SK-N-SH (cell line): Measurements from ENCODE around the gene SEMA4D. TPM values are rescaled to one million over a fixed set of nuclear protein-coding genes. Genes with fewer than 3 reads are reported as not detected.

Experiments used
- CTCF ChIA-PET: fragments of 300-600, 350-600 bp; formaldehyde crosslinking; extraction: SDS; loops from one replicate; lab custom pipeline; 2021; lab: Yijun Ruan, JAX
- POLR2A ChIA-PET: fragments of 350-600 bp; sonication (Branson Sonifier 250); formaldehyde crosslinking; extraction: SDS; loops from one replicate; lab custom pipeline; 2020; ENCODE audit warnings: antibody characterized with exemption, inconsistent platforms; lab: Yijun Ruan, JAX
- DNase-seq: peaks from one replicate; pipeline ENCODE4 v3.0.0; 2012
- H2AFZ ChIP-seq: fragments of 200-600 bp; sonication (generic); 2 replicates; pipeline ENCODE4 v1.8.1; 2016; ENCODE audit warnings: antibody characterized with exemption, mild to moderate bottlenecking, low read depth
- H3F3A ChIP-seq: fragments of 200-600 bp; sonication (generic); replicated peaks from 2 replicates; pipeline ENCODE3; 2016; ENCODE audit warnings: antibody characterized with exemption, mild to moderate bottlenecking; ENCODE audit not compliant: insufficient read depth
- H3K27ac ChIP-seq, 2 experiments: fragments of 200-500 bp in 1 of 2; fragments of 200-600 bp in 1 of 2; sonication (Bioruptor generic) in 1 of 2; sonication (generic), shearing (Covaris generic) in 1 of 2; 2 replicates each; pipeline versions ENCODE4 v1.5.1 to v1.6.1; 2014 to 2016; ENCODE audit warnings: low read depth in 2 of 2, inconsistent platforms in 1 of 2, low read length in 1 of 2, mild to moderate bottlenecking in 1 of 2, mixed read lengths in 1 of 2
- H3K27me3 ChIP-seq: fragments of 200-600 bp; sonication (generic), shearing (Covaris generic); 2 replicates; pipeline ENCODE4 v1.6.1; 2016; ENCODE audit warnings: mixed run types; ENCODE audit not compliant: insufficient read depth
- H3K36me3 ChIP-seq, 2 experiments: fragments of 200-500 bp in 1 of 2; fragments of 200-600 bp in 1 of 2; sonication (Bioruptor generic) in 1 of 2; sonication (generic) in 1 of 2; replicated peaks in 1 of 2; 2 replicates each; pipeline versions ENCODE3 to v1.5.1; 2014 to 2016; ENCODE audit warnings: low read length in 1 of 2, mild to moderate bottlenecking in 1 of 2; ENCODE audit not compliant: insufficient read depth in 2 of 2, control insufficient read depth in 1 of 2
- H3K4me1 ChIP-seq, 2 experiments: fragments of 200-500 bp in 1 of 2; fragments of 200-600 bp in 1 of 2; sonication (Bioruptor generic) in 1 of 2; sonication (generic), shearing (Covaris generic) in 1 of 2; 2 replicates each; pipeline versions ENCODE4 v1.5.1 to v1.6.1; 2014 to 2016; ENCODE audit warnings: low read depth in 1 of 2, low read length in 1 of 2, mixed run types in 1 of 2; ENCODE audit not compliant: insufficient read depth in 2 of 2, control insufficient read depth in 1 of 2
- H3K4me2 ChIP-seq: fragments of 200-600 bp; sonication (generic), shearing (Covaris generic); 2 replicates; pipeline ENCODE4 v1.6.1; 2017; ENCODE audit warnings: mixed run types
- H3K4me3 ChIP-seq, 2 experiments: fragments of 200-500 bp in 1 of 2; fragments of 200-600 bp in 1 of 2; sonication (Bioruptor generic) in 1 of 2; sonication (generic), shearing (Covaris generic) in 1 of 2; 2 replicates each; pipeline versions ENCODE4 v1.5.1 to v1.8.1; 2014 to 2016; ENCODE audit warnings: low read depth in 2 of 2, inconsistent platforms in 1 of 2, low read length in 1 of 2, mild to moderate bottlenecking in 1 of 2, mixed read lengths in 1 of 2, moderate library complexity in 1 of 2
- H3K79me2 ChIP-seq: fragments of 200-600 bp; sonication (generic); 2 replicates; pipeline ENCODE4 v1.8.1; 2017; ENCODE audit warnings: mild to moderate bottlenecking; ENCODE audit not compliant: insufficient read depth
- H3K9ac ChIP-seq: fragments of 200-600 bp; sonication (generic); 2 replicates; pipeline ENCODE4 v1.6.1; 2017; ENCODE audit warnings: mixed run types
- H3K9me2 ChIP-seq: fragments of 200-600 bp; sonication (generic); 2 replicates; pipeline ENCODE4 v1.6.1; 2017; ENCODE audit warnings: mixed run types
- H3K9me3 ChIP-seq: fragments of 200-600 bp; sonication (generic); 2 replicates; pipeline ENCODE4 v1.6.1; 2017; ENCODE audit warnings: mixed run types, mild to moderate bottlenecking, moderate library complexity
- H4K20me1 ChIP-seq: fragments of 200-600 bp; sonication (generic); 2 replicates; pipeline ENCODE4 v1.6.1; 2017; ENCODE audit warnings: mild to moderate bottlenecking, mixed run types; ENCODE audit not compliant: insufficient read depth
- CHD2 ChIP-seq: fragments of 150-350 bp; IDR thresholded peaks from 2 replicates; pipeline ENCODE4 v1.6.1; 2018; ENCODE audit warnings: low read length; ENCODE audit not compliant: partially characterized antibody
- EZH2phosphoT487 ChIP-seq: fragments of 200-600 bp; sonication (generic); IDR thresholded peaks from 2 replicates; pipeline ENCODE4 v1.6.1; 2017; ENCODE audit warnings: low read depth, mixed run types, mild to moderate bottlenecking, antibody characterized with exemption, moderate library complexity, borderline replicate concordance
- FOXJ3 ChIP-seq: sonication (generic); formaldehyde crosslinking; IDR thresholded peaks from 2 replicates; pipeline ENCODE4 v1.5.1; 2020; ENCODE audit warnings: mild to moderate bottlenecking, missing genetic modification reagents
- FOXM1 ChIP-seq: IDR thresholded peaks from 2 replicates; pipeline ENCODE4 v1.4.0; 2012; ENCODE audit warnings: low read depth, mild to moderate bottlenecking
- IRF3 ChIP-seq: fragments of 150-350 bp; IDR thresholded peaks from 2 replicates; pipeline ENCODE4 v1.6.1; 2016; ENCODE audit warnings: mild to moderate bottlenecking, low read depth, low read length
- JUND ChIP-seq: IDR thresholded peaks from 2 replicates; pipeline ENCODE4 v1.4.0; 2012
- MEF2A ChIP-seq: IDR thresholded peaks from 2 replicates; pipeline ENCODE4 v1.4.0; 2012; ENCODE audit warnings: low read depth, borderline replicate concordance
- MXI1 ChIP-seq: IDR thresholded peaks from 2 replicates; pipeline ENCODE4 v1.6.1; 2012; ENCODE audit warnings: mild to moderate bottlenecking, low read depth, low read length, improper control_type of control experiment
- NFIC ChIP-seq: IDR thresholded peaks from 2 replicates; pipeline ENCODE4 v1.4.0; 2012; ENCODE audit warnings: borderline replicate concordance
- RXRA ChIP-seq: IDR thresholded peaks from 2 replicates; pipeline ENCODE4 v1.4.0; 2012; ENCODE audit warnings: low read depth, mild to moderate bottlenecking, borderline replicate concordance
- SMC3 ChIP-seq: IDR thresholded peaks from 2 replicates; pipeline ENCODE4 v1.6.1; 2012; ENCODE audit warnings: low read depth, low read length, improper control_type of control experiment
- TAF1 ChIP-seq: IDR thresholded peaks from 2 replicates; pipeline ENCODE4 v1.6.1; 2012; ENCODE audit warnings: low read depth, mild to moderate bottlenecking, low read length, moderate library complexity, borderline replicate concordance
- TCF12 ChIP-seq: IDR thresholded peaks from 2 replicates; pipeline ENCODE4 v1.4.0; 2012
- TEAD4 ChIP-seq: IDR thresholded peaks from 2 replicates; pipeline ENCODE4 v1.4.0; 2012; ENCODE audit warnings: mild to moderate bottlenecking, borderline replicate concordance; ENCODE audit not compliant: insufficient read depth
- YY1 ChIP-seq: IDR thresholded peaks from 2 replicates; pipeline ENCODE4 v1.4.0; 2012; ENCODE audit warnings: low read depth, mild to moderate bottlenecking
- ZBTB33 ChIP-seq: IDR thresholded peaks from 2 replicates; pipeline ENCODE4 v1.4.0; 2012; ENCODE audit warnings: low read depth, borderline replicate concordance
- WGBS: methylation state at CpG from one replicate; pipeline ENCODE4 v1.1.6; 2017; ENCODE audit warnings: low lambda C conversion rate; 5-methylcytosine and 5-hydroxymethylcytosine counted together
- polyA plus RNA-seq, 3 experiments: library from polyadenylated mRNA; depleted of rRNA; stranded (reverse); fragments of >200 nt; gene quantifications; 2 replicates each; pipeline ENCODE4 v1.2.3, GENCODE V29; 2012
- TF ChIP-seq, protein P1 (sequence below): IDR thresholded peaks from 2 replicates; pipeline ENCODE4 v1.4.0; 2012; ENCODE audit warnings: low read depth, borderline replicate concordance
- TF ChIP-seq, protein P2 (sequence below): IDR thresholded peaks from 2 replicates; pipeline ENCODE4; 2012

SEMA4D gene
- polyA plus RNA-seq, 1 of the 3 experiments (the other 2 are of a cell fraction), result 4.8 TPM

DNA sequence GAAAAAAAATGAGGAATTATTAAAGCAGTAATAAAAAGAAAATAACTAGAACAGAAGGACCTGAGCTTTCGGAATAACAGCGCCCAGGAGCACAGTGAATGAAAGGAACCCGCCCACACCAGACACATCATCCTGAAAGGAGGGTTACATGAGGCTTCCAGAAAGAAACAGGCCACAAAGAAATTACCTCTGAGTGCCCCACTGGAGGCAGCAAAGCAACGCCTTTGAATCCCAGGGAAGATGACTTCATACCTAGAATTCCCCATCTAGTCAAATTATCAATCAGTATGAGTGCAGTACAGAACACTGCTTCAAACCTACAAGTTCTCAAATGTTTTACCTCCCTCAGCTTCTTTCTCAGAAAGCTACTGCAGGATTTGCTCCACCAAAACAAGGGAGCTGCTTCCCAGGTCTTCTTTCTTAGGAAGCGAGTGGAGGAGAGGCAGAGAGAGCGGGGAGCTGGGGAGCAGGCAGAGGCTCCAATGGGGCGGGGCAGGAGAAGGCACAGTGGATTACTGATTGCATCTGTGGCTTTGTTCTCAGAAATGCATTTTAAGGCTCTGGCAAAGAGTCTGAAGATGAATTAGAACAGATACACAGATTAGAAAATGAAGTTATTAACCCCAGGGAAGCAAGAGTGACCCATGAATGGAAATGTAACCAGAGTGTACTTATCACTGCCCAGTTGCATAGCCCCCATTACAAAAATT is 87.1 kb downstream of the SEMA4D start:
- no peaks in the 10 kb centered on the region for H3F3A ChIP-seq
- no peaks in the 10 kb centered on the region for H4K20me1 ChIP-seq
- ChIA-PET CTCF (no interaction called here), POLR2A (no interaction called here)
- WGBS, result 86% methylated on average over 7 of the region's 7 CpGs
- peaks cover 0 to 66% of the 10 kb centered on the region in 2 experiments; a peak in 2 of 4 replicates for H3K4me1 ChIP-seq
- H3K4me2 ChIP-seq, result no peak overlapping the region
- no peaks in the 10 kb centered on the region for H3K9me2 ChIP-seq
- H2AFZ ChIP-seq, result no peak overlapping the region
- no peak for DNase-seq
- no peaks in the 10 kb centered on the region for H3K79me2 ChIP-seq
- H3K4me3 ChIP-seq, result no peak overlapping the region
- no peak for TF ChIP-seq NFIC
- TF ChIP-seq MXI1, result no peak
- TF ChIP-seq FOXJ3 (CRISPR knock-in tag), result no peak
- TF ChIP-seq TCF12, result no peak
- no peak for TF ChIP-seq RXRA
- TF ChIP-seq TEAD4, result no peak
- TF ChIP-seq MEF2A, result no peak
- TF ChIP-seq, protein P1, sequence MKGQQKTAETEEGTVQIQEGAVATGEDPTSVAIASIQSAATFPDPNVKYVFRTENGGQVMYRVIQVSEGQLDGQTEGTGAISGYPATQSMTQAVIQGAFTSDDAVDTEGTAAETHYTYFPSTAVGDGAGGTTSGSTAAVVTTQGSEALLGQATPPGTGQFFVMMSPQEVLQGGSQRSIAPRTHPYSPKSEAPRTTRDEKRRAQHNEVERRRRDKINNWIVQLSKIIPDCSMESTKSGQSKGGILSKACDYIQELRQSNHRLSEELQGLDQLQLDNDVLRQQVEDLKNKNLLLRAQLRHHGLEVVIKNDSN, result no peak
- no peak for TF ChIP-seq ZBTB33
- no peak for TF ChIP-seq CHD2
- TF ChIP-seq TAF1, result no peak
- TF ChIP-seq FOXM1, result no peak
- TF ChIP-seq, protein P2, sequence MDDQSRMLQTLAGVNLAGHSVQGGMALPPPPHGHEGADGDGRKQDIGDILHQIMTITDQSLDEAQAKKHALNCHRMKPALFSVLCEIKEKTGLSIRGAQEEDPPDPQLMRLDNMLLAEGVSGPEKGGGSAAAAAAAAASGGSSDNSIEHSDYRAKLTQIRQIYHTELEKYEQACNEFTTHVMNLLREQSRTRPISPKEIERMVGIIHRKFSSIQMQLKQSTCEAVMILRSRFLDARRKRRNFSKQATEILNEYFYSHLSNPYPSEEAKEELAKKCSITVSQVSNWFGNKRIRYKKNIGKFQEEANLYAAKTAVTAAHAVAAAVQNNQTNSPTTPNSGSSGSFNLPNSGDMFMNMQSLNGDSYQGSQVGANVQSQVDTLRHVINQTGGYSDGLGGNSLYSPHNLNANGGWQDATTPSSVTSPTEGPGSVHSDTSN, result no peak
- TF ChIP-seq SMC3, result no peak
- no peak for TF ChIP-seq JUND
- TF ChIP-seq EZH2phosphoT487, result no peak
- no peak for TF ChIP-seq YY1
- no peak for TF ChIP-seq IRF3
- TF ChIP-seq, all 33 proteins: peak for 0
- Histone ChIP-seq H3K9ac (no peak overlapping the region), H3K27ac (no peak overlapping the region; a peak in 1 of 4 replicates), H3K36me3 (no peaks in the 10 kb centered on the region), H3K27me3 (no peaks in the 10 kb centered on the region), H3K9me3 (no peaks in the 10 kb centered on the region)
